ENCODE data around the gene GNA12.
"Not testable (repeated sequence)": the region's sequence is repeated elsewhere in the genome, so short reads cannot be mapped to it uniquely, and the experiment has no call there.

Gene GNA12

DNA sequence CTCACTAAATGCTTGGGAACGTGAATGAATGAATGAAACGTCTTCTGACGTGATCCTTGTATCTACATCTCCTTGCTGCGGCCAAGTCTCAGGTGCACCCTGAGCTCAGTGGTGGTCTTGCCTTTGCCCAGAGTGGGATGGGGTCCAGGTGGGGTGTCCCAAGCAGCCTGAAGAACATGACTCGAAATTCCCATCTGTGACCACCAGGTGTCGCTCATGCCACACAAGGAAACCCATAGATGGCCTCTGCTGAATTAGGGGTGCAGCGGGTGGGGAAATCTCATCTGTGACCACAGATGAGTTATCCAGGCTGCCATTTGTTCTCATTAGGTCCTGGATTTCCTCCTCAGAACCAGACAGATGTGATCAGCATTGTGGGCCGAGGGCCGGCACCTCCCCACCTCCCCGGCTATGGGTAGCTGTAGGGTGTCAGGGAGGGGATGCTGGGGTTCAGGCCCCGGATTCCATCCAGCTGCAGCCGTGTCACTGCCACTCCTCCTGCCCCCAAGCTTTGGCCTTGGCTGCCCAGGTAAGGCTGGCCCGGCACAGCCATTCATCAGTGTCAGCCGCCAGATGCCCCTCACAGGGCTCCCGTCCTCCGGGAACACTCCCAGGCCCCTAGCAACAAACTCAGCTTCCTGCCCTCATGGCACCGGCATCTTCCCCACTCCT lies 21.0 kb upstream of the GNA12 start:
- no peak for DNase-seq (ENCODE audit: low spot score)

DNA sequence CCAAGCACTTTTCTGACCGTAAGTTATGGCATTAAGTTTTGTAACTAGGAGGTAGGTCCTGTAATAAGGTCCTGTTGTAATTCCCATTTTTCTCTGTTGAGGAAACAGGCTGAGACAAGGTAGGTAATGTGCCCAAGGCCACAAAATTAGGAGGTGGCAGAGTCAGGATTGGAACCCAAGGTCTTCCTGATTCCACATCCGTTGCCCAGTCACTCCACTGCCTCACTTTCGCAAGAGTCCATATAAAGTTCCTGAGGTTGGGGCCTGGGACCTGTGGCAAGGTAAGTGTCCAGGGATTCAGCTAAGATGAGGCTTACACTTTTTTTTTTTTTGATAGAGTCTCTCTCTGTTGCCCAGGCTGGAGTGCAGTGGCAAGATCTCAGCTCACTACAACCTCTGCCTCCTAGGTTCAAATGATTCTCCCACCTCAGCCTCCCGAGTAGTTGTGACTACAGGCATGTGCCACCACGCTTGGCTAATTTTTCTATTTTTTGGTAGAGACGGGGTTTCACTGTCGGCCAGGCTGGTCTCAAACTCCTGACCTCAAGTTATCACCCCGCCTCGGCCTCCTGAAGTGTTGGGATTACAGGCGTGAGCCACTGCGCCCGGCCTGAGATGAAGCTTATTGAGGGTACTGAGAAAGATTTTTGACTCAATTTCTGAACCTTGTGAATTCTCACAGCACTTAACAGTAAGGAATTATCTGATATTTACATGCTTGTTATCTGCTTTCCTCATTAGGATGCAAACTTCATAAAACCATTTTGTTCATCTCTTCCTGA lies 20.3 kb upstream of the GNA12 start:
- no peak for DNase-seq (ENCODE audit: low spot score)

DNA sequence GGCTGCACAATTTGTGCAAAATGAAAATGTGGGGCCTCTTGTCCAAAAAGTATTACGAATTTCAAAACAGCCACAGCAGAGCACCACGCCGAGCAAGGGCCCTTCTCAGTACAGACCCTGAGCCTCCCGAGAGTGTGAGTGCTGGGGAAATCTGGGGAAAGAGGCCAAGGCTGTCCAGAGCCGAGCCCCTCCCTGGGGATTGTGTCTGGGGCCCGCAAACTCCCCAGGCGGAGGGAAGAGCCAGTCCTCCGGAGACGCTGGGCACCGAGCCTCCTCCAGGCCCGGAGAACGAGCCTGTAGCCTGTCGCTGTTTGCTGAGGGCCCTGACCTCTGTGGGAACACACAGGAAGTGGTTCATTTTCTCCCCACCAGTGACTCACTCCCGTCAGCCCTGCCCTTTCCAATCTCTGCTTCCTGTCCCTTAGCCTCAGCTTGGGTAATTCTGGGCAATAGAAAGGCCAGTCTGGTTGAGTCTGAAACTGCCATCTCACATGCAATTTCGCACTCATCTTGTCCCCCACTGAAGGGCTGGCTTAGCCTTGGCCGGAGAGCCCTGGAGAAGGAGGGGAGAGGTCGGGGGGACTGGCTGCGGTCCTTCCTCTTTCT lies 19.5 kb upstream of the GNA12 start:
- DNase-seq (ENCODE audit: low spot score): peak; percentile 96

DNA sequence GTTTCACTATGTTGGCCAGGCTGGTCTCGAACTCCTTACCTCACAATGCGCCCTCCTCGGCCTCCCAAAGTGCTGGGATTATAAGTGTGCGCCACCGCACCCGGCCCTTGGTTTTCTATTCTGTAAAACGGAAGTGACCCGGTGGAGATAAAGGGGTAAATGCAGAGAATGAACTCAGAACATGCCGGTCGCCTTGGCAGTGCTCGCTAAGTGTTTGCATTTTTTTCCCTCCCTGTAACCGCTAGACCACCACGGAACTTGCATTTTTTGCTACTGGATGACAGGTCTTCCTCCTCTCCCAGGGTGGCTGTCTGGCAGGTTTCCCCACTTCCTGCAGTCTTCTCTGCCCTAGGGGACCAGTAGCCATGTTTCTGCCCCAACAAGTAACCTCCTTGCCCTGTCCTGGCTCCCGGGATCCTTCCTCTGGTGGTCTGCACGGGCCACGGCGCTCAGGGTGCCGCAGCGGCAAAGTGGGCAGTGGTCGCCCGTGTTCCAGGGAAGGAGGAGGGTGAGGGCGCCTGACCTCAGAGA lies 18.8 kb upstream of the GNA12 start:
- no peak for DNase-seq (ENCODE audit: low spot score)

DNA sequence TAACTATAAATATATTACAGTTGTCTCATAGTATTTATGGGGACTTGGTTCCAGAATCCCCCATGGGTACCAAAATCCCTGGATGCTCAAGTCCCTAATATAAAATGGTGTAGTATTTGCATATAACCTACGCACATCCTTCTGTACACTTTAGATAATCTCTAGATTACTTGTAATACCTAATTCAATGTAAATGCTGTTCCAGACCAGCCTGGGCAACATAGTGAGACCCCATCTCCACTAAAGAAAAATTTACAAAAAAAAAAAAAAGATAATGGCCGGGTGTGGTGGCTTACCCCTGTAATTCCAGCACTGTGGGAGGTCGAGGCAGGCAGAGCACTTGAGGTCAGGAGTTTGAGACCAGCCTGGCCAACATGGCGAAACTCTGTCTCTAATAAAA lies 17.4 kb upstream of the GNA12 start:
- DNase-seq (ENCODE audit: low spot score): no peak

DNA sequence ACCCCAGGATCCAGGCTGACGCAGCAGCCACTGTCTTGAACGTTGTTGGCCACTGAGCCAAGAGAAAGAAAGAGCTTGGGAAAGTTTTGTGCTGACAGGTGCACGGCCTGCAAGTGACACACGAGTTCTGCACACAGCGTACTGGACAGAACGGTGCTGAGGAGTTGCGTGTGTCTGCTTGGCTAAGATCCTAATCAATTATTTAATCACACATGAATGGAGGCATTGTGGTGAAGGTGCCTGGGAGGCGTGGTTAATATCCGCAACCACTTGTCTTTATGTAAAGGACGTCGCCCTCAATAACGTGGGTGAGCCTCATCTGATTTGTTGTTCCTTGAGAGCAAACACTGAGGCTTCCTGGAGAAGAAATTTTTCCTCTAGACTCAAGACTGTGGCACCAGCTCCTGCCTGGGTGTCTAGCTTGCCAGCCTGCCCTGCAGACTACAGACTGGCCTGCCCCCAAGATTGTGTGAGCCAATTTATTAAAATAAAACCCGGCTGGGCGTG lies 16.6 kb upstream of the GNA12 start:
- no peak for DNase-seq (ENCODE audit: low spot score)

DNA sequence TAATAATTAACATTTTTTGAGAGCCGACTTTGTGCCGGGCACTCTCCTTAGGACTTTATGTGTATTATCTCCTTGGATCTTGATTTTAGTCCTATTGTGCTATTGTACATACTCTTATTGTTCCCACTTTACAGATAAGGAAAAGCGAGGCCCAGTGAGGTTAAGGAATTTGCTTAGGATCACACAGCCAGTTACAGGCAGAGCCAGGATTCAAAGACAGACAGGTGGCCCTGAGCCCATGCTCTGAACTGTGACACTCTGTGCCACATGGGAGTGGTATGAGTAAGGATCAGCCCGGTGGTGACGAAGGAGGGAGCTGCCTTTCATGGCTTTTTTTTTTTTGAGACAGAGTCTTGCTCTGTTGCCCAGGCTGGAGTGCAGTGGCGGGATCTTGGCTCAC lies 15.8 kb upstream of the GNA12 start:
- no peak for DNase-seq (ENCODE audit: low spot score)

DNA sequence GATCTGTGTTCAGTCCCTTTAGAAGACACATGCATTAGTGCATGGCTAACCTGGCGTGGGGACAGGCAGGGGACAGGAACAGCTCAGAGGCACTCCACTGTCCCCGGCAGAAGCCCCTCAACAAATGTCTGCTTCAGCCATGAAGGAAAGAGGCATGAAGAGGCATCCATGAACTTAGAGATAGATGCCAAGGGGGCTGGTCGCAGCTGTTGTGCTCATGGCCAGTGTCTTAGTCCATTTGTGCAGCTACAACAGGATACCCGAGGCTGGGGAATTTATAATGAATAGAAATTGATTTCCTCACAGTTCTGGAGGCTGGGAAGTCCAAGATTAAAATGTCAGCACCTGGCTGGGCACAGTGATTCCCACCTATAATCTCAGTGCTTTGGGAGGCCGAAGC lies 14.5 kb upstream of the GNA12 start:
- DNase-seq (ENCODE audit: low spot score): no peak

DNA sequence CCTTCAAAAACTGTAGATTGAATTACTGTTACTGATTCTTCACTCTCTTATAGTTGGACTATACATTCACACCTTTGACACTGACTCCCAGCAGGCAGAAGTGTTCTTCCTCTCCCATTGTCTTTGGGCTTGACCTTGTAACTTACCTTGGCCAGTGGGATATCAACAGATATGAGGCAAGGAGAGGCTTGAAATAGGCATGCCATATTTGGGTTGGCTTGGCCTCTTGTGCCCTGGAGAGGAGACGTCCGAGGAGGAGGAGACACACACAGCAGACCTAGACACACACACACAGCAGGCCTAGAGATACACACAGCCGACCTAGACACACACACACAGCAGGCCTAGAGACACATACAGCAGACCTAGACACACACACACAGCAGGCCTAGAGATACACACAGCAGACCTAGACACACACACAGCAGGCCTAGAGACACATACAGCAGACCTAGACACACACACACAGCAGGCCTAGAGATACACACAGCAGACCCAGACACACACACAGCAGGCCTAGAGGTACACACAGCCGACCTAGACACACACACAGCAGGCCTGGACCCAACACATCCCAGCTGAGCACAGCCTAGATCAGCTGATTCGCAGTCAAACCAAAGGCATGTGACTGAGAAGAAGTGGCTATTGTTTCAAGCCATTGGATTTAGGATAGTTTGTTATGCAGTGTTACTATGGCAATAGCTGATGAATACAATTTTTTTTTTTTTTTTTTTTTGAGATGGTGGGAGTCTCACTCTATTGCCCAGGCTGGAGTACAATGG lies 12.5 kb upstream of the GNA12 start:
- DNase-seq (ENCODE audit: low spot score): no peak

DNA sequence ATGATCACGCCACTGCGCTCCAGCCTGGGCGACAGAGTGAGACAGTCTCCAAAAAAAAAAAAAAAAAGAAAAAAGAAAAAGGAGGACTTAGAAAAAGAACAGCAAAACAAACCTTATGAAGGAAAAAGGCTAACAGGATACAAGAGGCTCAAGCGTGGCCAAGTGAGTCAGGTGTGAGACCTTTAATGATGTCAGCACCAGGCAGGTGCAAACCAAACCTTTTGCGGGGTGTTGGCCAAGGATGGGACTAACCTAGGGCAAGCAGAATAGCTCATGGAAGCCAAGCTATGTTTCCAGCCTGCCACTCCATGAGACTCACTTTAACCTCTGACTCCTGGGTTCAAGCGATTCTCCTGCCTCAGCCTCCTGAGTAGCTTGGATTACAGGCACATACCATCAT lies 11.3 kb upstream of the GNA12 start:
- DNase-seq (ENCODE audit: low spot score): no peak

DNA sequence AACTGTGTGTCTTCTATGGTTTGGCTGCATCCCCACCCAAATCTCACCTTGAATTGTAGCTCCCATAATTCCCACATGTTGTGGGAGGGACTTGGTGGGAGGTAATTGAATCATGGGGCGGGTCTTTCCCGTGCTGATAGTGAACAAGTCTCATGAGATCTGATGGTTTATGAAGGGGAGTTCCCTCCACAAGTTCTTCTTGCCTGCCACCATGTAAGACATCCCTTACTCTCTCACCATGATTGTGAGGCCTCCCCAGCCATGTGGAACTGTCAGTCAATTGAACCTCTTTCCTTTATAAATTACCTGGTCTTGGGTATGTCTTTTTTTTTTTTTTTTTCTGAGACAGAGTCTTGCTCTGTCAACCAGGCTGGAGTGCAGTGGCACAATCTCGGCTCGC lies 9.4 kb upstream of the GNA12 start:
- not testable (repeated sequence) for DNase-seq (ENCODE audit: low spot score)

DNA sequence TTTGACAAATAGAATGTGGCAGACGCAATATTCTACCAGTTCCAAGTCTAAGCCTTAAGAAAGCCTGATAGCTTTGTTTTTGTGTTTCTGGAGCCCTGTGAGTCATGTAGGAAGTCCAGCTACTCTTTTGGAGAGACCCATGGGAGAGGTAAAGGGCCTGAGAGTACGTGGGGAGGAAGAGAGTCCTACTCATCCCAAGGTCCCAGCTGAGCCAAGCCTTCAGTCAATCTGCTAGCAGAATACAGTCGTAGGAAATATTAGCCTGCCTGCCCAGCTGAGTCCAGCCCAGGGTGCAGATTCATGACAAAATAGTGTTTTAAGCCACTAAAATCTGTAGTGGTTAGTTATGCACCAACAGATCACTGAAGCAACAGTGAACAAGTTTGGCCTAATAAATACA lies 9.0 kb upstream of the GNA12 start:
- DNase-seq (ENCODE audit: low spot score): no peak

DNA sequence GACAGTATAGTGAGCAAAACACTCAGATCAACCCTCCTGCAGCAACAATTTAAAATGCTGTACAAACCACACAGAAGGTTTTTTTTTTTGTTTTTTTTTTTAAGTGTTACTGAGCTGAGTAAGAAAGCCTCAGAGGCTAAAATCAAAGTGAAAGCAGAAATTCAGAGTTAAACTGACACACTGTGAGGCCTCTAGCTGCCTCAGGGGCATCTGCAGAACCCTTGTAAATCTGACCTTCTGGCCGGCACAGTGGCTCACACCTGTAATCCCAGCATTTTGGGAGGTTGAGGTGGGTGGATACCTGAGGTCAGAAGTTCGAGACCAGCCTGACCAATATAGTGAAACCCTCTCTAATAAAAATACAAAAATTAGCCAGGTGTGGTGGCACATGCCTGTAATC lies 7.4 kb upstream of the GNA12 start:
- DNase-seq (ENCODE audit: low spot score): no peak

DNA sequence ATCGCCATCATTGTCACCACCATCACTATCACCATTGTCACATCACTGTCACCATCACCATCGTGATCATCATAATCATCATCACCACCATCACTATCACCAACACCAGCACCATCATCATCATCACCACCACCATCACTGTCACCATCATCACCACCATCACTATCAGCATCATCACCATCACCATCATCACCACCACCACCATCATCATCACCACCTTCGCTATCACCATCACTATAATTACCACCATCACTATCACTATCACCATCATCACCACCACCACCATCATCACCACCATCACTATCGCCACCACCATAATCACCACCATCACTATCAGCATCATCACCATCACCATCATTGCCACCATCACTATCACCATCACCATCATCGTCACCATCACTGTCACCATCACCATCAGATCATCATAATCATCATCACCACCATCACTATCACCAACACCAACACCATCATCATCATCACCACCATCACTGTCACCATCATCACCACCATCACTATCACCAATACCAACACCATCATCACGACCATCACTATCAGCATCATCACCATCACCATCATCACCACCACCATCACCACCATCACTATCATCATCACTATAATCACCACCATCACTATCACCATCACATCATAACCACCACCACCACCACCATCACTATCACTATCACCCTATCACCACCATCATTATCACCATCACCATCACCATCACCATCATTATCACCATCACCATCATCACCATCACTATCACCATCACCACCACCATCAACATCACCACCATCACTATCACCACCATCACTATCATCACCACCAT lies 6.0 kb upstream of the GNA12 start:
- no peak for DNase-seq (ENCODE audit: low spot score)

DNA sequence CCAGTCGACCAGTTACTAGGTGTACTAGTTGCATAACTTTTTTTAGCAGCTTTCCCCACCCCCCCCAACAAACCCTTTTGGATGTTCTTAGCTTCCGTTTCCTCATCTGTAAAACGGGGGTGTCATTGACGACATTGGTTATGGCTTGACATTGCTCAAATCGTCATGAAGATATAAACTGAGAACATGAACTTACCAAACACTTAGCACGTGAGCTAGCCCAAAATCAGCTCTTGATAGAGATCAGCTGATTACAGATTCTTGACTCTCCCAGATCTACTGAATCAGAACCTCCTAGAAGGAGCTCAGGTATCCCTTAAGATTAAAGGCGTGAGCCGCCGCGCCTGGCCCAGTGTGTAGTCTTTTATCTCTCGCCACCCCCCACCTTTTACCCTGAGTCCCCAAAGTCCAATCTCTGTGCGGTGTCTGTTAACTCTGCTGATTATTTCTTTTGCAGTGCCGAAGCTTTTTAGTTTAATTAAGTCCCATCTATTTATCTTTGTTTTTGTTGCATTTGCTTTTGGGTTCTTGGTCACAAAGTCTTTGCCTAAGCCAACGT lies 1.0 kb upstream of the GNA12 start:
- no peak for DNase-seq (ENCODE audit: low spot score)

DNA sequence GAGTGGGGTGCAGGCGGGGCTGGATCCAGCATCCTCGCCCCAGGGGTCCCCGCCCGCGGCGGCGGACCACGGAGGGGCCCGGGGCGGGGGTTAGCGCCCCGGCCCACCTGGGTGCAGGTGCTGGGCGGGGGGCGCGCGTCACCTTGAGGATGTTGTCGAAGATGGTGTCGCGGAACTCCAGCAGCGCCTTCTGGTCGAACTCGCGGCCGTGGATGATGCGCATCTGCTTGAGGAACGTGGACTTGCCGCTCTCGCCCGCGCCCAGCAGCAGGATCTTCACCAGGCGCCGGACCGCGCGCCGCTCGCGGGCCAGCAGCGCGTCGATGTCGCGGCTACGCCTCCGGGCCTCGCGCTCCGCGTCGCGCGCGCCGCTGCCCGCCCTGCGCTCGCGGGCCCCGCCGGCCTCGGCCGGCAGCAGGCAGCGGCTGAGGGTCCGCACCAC lies 376 bp downstream of the GNA12 start:
- DNase-seq (ENCODE audit: low spot score): no peak

DNA sequence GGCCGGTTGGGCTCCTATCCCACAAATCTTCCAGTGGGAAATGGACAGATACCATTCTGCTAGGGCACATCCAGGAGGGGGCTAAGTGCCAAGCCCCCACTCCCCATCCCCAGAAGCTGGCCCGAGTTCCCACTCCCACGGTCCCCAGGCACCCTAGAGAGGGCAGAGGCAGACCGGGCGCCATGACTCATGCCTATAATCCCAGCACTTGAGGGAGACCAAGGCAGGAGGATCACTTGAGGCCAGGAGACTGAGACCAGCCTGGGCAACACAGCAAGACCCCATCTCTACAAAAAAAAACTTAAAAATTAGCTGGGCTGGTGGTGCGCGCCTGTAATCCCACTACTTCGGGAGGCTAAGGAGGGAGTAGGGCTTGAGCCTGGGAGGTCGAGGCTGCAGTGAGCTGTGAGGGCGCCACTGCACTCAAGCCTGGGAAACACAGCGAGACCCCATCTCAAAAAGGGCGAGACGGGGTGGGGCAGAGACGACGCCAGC lies 870 bp downstream of the GNA12 start:
- DNase-seq (ENCODE audit: low spot score): no peak

DNA sequence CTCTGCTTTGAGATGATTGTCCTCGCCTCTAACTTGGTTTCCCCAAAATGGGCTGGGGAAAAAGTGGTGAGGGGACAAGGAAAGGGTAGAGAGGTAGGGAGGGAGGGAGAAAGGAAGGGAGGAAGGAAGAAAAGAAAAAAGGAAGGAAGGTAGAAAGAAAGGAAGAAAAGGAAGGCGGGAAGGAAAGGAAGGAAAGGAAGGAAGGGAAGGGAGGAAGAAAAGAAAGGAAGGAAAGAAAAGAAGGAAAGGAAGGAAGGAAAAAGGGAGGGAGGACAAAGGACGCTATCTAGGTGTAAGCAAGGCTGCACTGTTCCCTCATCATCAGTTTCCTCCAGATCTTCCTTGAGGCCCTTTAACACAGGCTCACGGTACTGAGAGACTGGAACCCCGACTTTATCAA lies 2.2 kb downstream of the GNA12 start:
- DNase-seq (ENCODE audit: low spot score): no peak

DNA sequence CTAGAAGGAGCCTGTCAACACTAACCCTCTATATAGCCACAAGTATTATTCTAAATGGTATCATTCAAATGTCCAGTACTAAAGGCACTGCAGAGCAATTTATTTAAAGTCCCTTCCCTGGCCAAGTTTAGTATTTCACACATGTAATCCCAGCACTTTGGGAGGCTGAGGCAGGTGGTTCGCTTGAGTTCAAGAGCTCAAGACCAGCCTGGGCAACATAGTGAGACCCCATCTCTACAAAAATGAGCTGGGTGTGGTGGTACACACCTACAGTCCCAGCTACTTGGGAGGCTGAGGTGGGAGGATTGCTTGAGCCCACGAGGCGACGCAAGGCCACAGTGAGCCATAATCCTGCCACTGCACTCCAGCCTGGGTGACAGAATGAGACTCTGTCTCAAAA lies 3.6 kb downstream of the GNA12 start:
- no peak for DNase-seq (ENCODE audit: low spot score)

DNA sequence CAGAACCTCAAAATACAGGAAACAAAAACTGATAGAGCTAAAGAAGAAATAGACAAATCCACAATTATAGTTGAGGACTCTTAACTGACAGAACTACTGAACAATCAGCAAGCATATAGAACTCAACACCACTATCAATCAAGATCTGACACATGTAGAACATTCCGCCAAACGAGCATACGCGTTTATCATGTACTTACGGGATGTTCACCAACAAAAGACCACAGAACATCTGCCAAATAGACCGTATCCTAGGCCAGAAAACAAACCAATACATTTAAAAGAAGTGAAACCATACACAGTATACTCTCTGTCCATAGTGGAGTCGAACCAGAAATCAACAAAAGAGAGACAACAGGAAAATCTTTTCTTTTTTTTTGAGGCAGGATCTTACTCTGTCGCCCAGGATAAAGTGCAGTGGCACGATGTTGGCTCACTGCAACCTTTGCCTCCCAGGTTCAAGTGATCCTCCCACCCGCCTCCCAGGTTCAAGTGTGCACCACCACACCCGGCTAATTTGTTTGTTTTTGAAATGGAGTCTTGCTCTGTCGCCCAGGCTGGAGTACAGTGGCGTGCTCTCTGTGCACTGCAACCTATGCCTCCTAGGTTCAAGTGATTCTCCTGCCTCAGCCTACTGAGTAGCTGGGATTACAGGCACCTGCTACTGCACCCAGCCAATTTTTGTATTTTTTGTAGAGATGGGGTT lies 5.1 kb downstream of the GNA12 start:
- DNase-seq (ENCODE audit: low spot score): no peak
